Keratinocyte (primary cell): ENCODE measurements around the gene CTIF. TPM values are rescaled to one million over a fixed set of nuclear protein-coding genes. Genes with fewer than 3 reads are reported as not detected.
A peak's percentile ranks its signal among the peaks of the same experiment; 100 is the strongest.

Source experiments
- DNase-seq: peaks from one replicate; pipeline ENCODE4 v3.0.0-alpha.2; 2011; ENCODE audit warnings: low read depth, missing footprints, low spot score
- FAIRE-seq: peaks from 2 replicates; lab custom pipeline; 2011; peaks lifted over from hg19 to GRCh38; lab: Jason Lieb, UNC
- H2AFZ ChIP-seq: 2 replicates; pipeline ENCODE4 v1.6.0; 2012; ENCODE audit warnings: low read length, control low read depth, inconsistent platforms; ENCODE audit not compliant: control insufficient read depth
- H3K27ac ChIP-seq: 2 replicates; pipeline ENCODE4 v1.5.1; 2011; ENCODE audit warnings: low read length; ENCODE audit not compliant: control insufficient read depth, insufficient read depth
- H3K27me3 ChIP-seq: 3 replicates; pipeline ENCODE4 v1.6.0; 2011; ENCODE audit warnings: low read length; ENCODE audit not compliant: control insufficient read depth, insufficient read depth; ENCODE audit errors: extremely low read depth
- H3K36me3 ChIP-seq, 2 experiments: 2 replicates in 1 of 2; 3 replicates in 1 of 2; pipeline ENCODE4 v1.5.1; 2011; ENCODE audit warnings: low read length in 2 of 2, mild to moderate bottlenecking in 1 of 2; ENCODE audit not compliant: control insufficient read depth in 2 of 2, insufficient read depth in 2 of 2; ENCODE audit errors: extremely low read depth in 1 of 2
- H3K4me1 ChIP-seq: 3 replicates; pipeline ENCODE4 v1.5.1; 2011; ENCODE audit warnings: low read length; ENCODE audit not compliant: control insufficient read depth, insufficient read depth; ENCODE audit errors: extremely low read depth
- H3K4me2 ChIP-seq: 3 replicates; pipeline ENCODE4 v1.6.0; 2011; ENCODE audit warnings: low read depth, low read length; ENCODE audit not compliant: control insufficient read depth, insufficient read depth; ENCODE audit errors: extremely low read depth
- H3K4me3 ChIP-seq, 3 experiments: fragments of 200-600 bp in 1 of 3; sonication (generic) in 1 of 3; 2 replicates in 2 of 3; 3 replicates in 1 of 3; pipeline ENCODE4 v1.5.1; 2011 to 2016; ENCODE audit warnings: low read length in 3 of 3, mild to moderate bottlenecking in 3 of 3, control low read depth in 2 of 3, inconsistent platforms in 1 of 3, low read depth in 1 of 3, mixed read lengths in 1 of 3, mixed run types in 1 of 3, moderate library complexity in 1 of 3; ENCODE audit not compliant: control insufficient read depth in 2 of 3, insufficient read depth in 2 of 3; ENCODE audit errors: extremely low read depth in 1 of 3
- H3K79me2 ChIP-seq: 2 replicates; pipeline ENCODE4 v1.6.0; 2012; ENCODE audit warnings: low read length; ENCODE audit not compliant: control insufficient read depth, insufficient read depth
- H3K9ac ChIP-seq: 3 replicates; pipeline ENCODE4 v1.6.0; 2011; ENCODE audit warnings: low read length; ENCODE audit not compliant: control insufficient read depth, insufficient read depth; ENCODE audit errors: extremely low read depth
- H3K9me1 ChIP-seq: 3 replicates; pipeline ENCODE4 v1.6.0; 2011; ENCODE audit warnings: low read length; ENCODE audit not compliant: control insufficient read depth, insufficient read depth; ENCODE audit errors: extremely low read depth
- H3K9me3 ChIP-seq: 2 replicates; pipeline ENCODE4 v1.5.1; 2012; ENCODE audit warnings: low read depth, low read length; ENCODE audit not compliant: control insufficient read depth
- H4K20me1 ChIP-seq: 3 replicates; pipeline ENCODE4 v1.6.0; 2011; ENCODE audit warnings: low read length; ENCODE audit not compliant: control insufficient read depth, insufficient read depth; ENCODE audit errors: extremely low read depth
- CTCF ChIP-seq, 3 experiments: IDR thresholded peaks in 1 of 3; conservative IDR thresholded peaks in 1 of 3; optimal IDR thresholded peaks in 1 of 3; 2 replicates in 2 of 3; 3 replicates in 1 of 3; pipeline versions ENCODE3 to v1.5.1; 2011; ENCODE audit warnings: low read length in 3 of 3, mild to moderate bottlenecking in 3 of 3, moderate library complexity in 2 of 3, control low read depth in 1 of 3, inconsistent platforms in 1 of 3; ENCODE audit not compliant: insufficient read depth in 2 of 3; ENCODE audit errors: extremely low read depth in 1 of 3
- EZH2 ChIP-seq: IDR thresholded peaks from one replicate; pipeline ENCODE4 v1.6.1; 2012; ENCODE audit warnings: inconsistent platforms, mild to moderate bottlenecking, low read length, moderate library complexity
- dilution Hi-C: fragments of 300-500 bp; cut with MboI; formaldehyde crosslinking; loops from one replicate; pipeline ENCODE4 v1.7.0; 2020; ENCODE audit warnings: low sequenced_read_pairs; ENCODE audit not compliant: extremely low pct_ligation_motif_present
- polyA plus RNA-seq, 5 experiments: library from polyadenylated mRNA; depleted of rRNA in 3 of 5; stranded (reverse) in 3 of 5; stranded (forward) in 1 of 5; unstranded in 1 of 5; fragments of >200 nt; gene quantifications; 1 replicate in 1 of 5; 2 replicates in 3 of 5; 3 replicates in 1 of 5; pipeline versions ENCODE4 v1.2.1 to v1.2.3, GENCODE V29; 2011 to 2012; ENCODE audit warnings: missing spikeins in 2 of 5, low read depth in 1 of 5, low replicate concordance in 1 of 5

CTIF gene
- polyA plus RNA-seq, 1 donor (not counting 4 experiments of a cell fraction or from before 2014, with no cell fraction given): 15.0 TPM

- Histone ChIP-seq H2AFZ (no peak overlapping the region), H3K4me1 (peaks cover 14% of the 10 kb centered on the region), H3K9me3 (no peaks in the 10 kb centered on the region), H3K4me3 (no peak overlapping the region), H3K4me2 (peak overlapping the region; percentile 3), H4K20me1 (no peaks in the 10 kb centered on the region), H3K27me3 (no peaks in the 10 kb centered on the region), H3K9me1 (no peaks in the 10 kb centered on the region), H3K79me2 (no peaks in the 10 kb centered on the region), H3K27ac (no peak overlapping the region), H3K36me3 (no peaks in the 10 kb centered on the region), H3K9ac (no peak overlapping the region)
- dilution Hi-C loops: no loop called here
- FAIRE-seq: peak; percentile 17
- TF ChIP-seq EZH2 (no peak), CTCF (optimal IDR thresholded peaks at IDR 0.05 in 1 of 3, IDR thresholded peaks at IDR 0.05 in 1 of 3, conservative IDR thresholded peaks at IDR 0.05 in 1 of 3; ENCODE audit: extremely low read depth in 1 of 3, insufficient read depth in 2 of 3, low read length in 3 of 3) (no peak)
- no peak for DNase-seq
Measured at GRCh38 chr18:48530399-48531081, 8.3 kb upstream of the CTIF start.

- no peaks in the 10 kb centered on the region for H4K20me1 ChIP-seq
- H3K4me2 ChIP-seq: no peak overlapping the region
- H3K9me1 ChIP-seq: no peaks in the 10 kb centered on the region
- no peak for DNase-seq
- H3K79me2 ChIP-seq: no peaks in the 10 kb centered on the region
- FAIRE-seq: no peak
- H3K4me1 ChIP-seq: peaks cover 14% of the 10 kb centered on the region
- dilution Hi-C loops: no loop called here
- H3K9me3 ChIP-seq: no peaks in the 10 kb centered on the region
- no peak overlapping the region for H2AFZ ChIP-seq
- no peaks in the 10 kb centered on the region for H3K36me3 ChIP-seq
- no peak overlapping the region for H3K4me3 ChIP-seq
- H3K9ac ChIP-seq: no peak overlapping the region
- TF ChIP-seq CTCF (optimal IDR thresholded peaks at IDR 0.05 in 1 of 3, IDR thresholded peaks at IDR 0.05 in 1 of 3, conservative IDR thresholded peaks at IDR 0.05 in 1 of 3; ENCODE audit: extremely low read depth in 1 of 3, insufficient read depth in 2 of 3, low read length in 3 of 3) (no peak), EZH2 (no peak)
- H3K27ac ChIP-seq: no peak overlapping the region
- H3K27me3 ChIP-seq: no peaks in the 10 kb centered on the region
Measured at GRCh38 chr18:48531082-48531403, 7.8 kb upstream of the CTIF start.
